Type B pancreatic cell (in vitro differentiated cells): ENCODE results near the gene TMEM267. TPM values are rescaled to one million over a fixed set of nuclear protein-coding genes. Genes with fewer than 3 reads are reported as not detected.
"Not testable (repeated sequence)": the region's sequence is repeated elsewhere in the genome, so short reads cannot be mapped to it uniquely, and the experiment has no call there.

ENCODE experiments used
- DNase-seq: peaks from one replicate; pipeline ENCODE4 v3.0.0; 2021; ENCODE audit warnings: mixed read lengths; ENCODE audit not compliant: unreplicated experiment; ENCODE audit errors: extremely low spot score
- H3K27ac Mint-ChIP-seq: 2 replicates; pipeline ENCODE4 v1.8.0; 2021; ENCODE audit warnings: mild to moderate bottlenecking, mixed read lengths
- H3K27me3 Mint-ChIP-seq: 2 replicates; pipeline ENCODE4 v1.8.0; 2021; ENCODE audit warnings: mixed read lengths
- H3K36me3 Mint-ChIP-seq: 2 replicates; pipeline ENCODE4 v1.8.0; 2021; ENCODE audit warnings: mixed read lengths
- H3K4me1 Mint-ChIP-seq: one replicate; pipeline ENCODE4 v1.8.0; 2021; ENCODE audit warnings: mixed read lengths; ENCODE audit not compliant: unreplicated experiment
- H3K4me3 Mint-ChIP-seq: 2 replicates; pipeline ENCODE4 v1.8.0; 2021; ENCODE audit warnings: mild to moderate bottlenecking, mixed read lengths
- H3K9me3 Mint-ChIP-seq: 2 replicates; pipeline ENCODE4 v1.8.0; 2021; ENCODE audit warnings: mixed read lengths
- CTCF ChIP-seq: fragments of 200-600 bp; sonication (generic); conservative IDR thresholded peaks from 2 replicates; pipeline ENCODE4 v1.5.0; 2021; ENCODE audit warnings: antibody characterized with exemption, mild to moderate bottlenecking
- total RNA-seq: library from RNA; stranded (reverse); gene quantifications from 2 replicates; pipeline ENCODE4 v1.2.1, GENCODE V29; 2021; ENCODE audit warnings: low replicate concordance

TMEM267 gene
- total RNA-seq, 1 donor from 2014 or later: 11.4 TPM

GRCh38 chr5:43469671-43470391 lies 13.8 kb downstream of the TMEM267 start:
- H3K36me3 Mint-ChIP-seq: peaks cover 43% of the 10 kb centered on the region

GRCh38 chr5:43467100-43467499 lies 16.6 kb downstream of the TMEM267 start:
- no peak overlapping the region for H3K4me3 Mint-ChIP-seq
- no peak overlapping the region for H3K27ac Mint-ChIP-seq
- H3K27me3 Mint-ChIP-seq: no peaks in the 10 kb centered on the region
- H3K9me3 Mint-ChIP-seq: peaks cover 14% of the 10 kb centered on the region
- H3K36me3 Mint-ChIP-seq: peaks cover 35% of the 10 kb centered on the region
- TF ChIP-seq CTCF: no peak
- no peaks in the 10 kb centered on the region for H3K4me1 Mint-ChIP-seq
- no peak for DNase-seq

More at GRCh38 chr5:43469671-43470391, 13.8 kb downstream of the TMEM267 start:
- Mint-ChIP-seq H3K9me3 (peaks cover 20% of the 10 kb centered on the region), H3K4me3 (no peak overlapping the region), H3K27ac (no peak overlapping the region), H3K27me3 (no peaks in the 10 kb centered on the region), H3K4me1 (no peaks in the 10 kb centered on the region)
- no peak for DNase-seq
- TF ChIP-seq CTCF: no peak

- H3K27me3 Mint-ChIP-seq, H3K4me1 Mint-ChIP-seq, H3K4me3 Mint-ChIP-seq, H3K27ac Mint-ChIP-seq, DNase-seq: not testable (repeated sequence)
- Mint-ChIP-seq H3K9me3 (peaks cover 13% of the 10 kb centered on the region), H3K36me3 (peaks cover 33% of the 10 kb centered on the region)
These were observed 18.2 kb downstream of the TMEM267 start for GRCh38 chr5:43465455-43465854.

- TF ChIP-seq CTCF: no peak
- Mint-ChIP-seq H3K27me3 (no peaks in the 10 kb centered on the region), H3K4me1 (no peaks in the 10 kb centered on the region), H3K9me3 (peaks cover 7% of the 10 kb centered on the region), H3K27ac (no peak overlapping the region), H3K36me3 (peaks cover 27% of the 10 kb centered on the region), H3K4me3 (no peak overlapping the region)
- no peak for DNase-seq
These were observed 22.6 kb downstream of the TMEM267 start for GRCh38 chr5:43461066-43461465.

GRCh38 chr5:43456556-43456955 lies 27.1 kb downstream of the TMEM267 start:
- no peak for DNase-seq
- H3K4me1 Mint-ChIP-seq: no peaks in the 10 kb centered on the region
- no peaks in the 10 kb centered on the region for H3K27me3 Mint-ChIP-seq
- no peak overlapping the region for H3K4me3 Mint-ChIP-seq
- peaks cover 7% of the 10 kb centered on the region for H3K9me3 Mint-ChIP-seq
- H3K27ac Mint-ChIP-seq: no peak overlapping the region
- H3K36me3 Mint-ChIP-seq: peaks cover 15% of the 10 kb centered on the region
- no peak for TF ChIP-seq CTCF

GRCh38 chr5:43441575-43441974 lies 42.1 kb downstream of the TMEM267 start:
- H3K4me3 Mint-ChIP-seq, H3K27ac Mint-ChIP-seq, H3K4me1 Mint-ChIP-seq, H3K27me3 Mint-ChIP-seq, DNase-seq: not testable (repeated sequence)
- Mint-ChIP-seq H3K36me3 (peaks cover 15% of the 10 kb centered on the region), H3K9me3 (peaks cover 23% of the 10 kb centered on the region)
